WTC11 (cell line): ENCODE results near the gene OSGEP. TPM values are rescaled to one million over a fixed set of nuclear protein-coding genes. Genes with fewer than 3 reads are reported as not detected.
A peak's percentile ranks its signal among the peaks of the same experiment; 100 is the strongest.

Experiments used
- CREB1 ChIP-seq: sonication (generic); formaldehyde crosslinking; IDR thresholded peaks from 2 replicates; pipeline ENCODE4 v1.8.0; 2023; ENCODE audit warnings: mild to moderate bottlenecking, missing genetic modification reagents
- CREM ChIP-seq: sonication (generic); formaldehyde crosslinking; IDR thresholded peaks from 2 replicates; pipeline ENCODE4 v1.8.1; 2022; ENCODE audit warnings: mild to moderate bottlenecking, missing genetic modification reagents, moderate library complexity
- EMX1 ChIP-seq: fragments of 250-450 bp; sonication (Bioruptor Pico); IDR thresholded peaks from 2 replicates; pipeline ENCODE4 v1.8.0; 2021; ENCODE audit warnings: mild to moderate bottlenecking
- ETV6 ChIP-seq: sonication (generic); formaldehyde crosslinking; IDR thresholded peaks from 2 replicates; pipeline ENCODE4 v1.8.1; 2022; ENCODE audit warnings: mild to moderate bottlenecking, missing genetic modification reagents
- FOXJ3 ChIP-seq: sonication (generic); formaldehyde crosslinking; IDR thresholded peaks from 2 replicates; pipeline ENCODE4 v1.9.0; 2021; ENCODE audit warnings: missing genetic modification reagents, mild to moderate bottlenecking, borderline replicate concordance
- FOXK1 ChIP-seq: sonication (generic); formaldehyde crosslinking; IDR thresholded peaks from 2 replicates; pipeline ENCODE4 v1.8.0; 2022; ENCODE audit warnings: mild to moderate bottlenecking, moderate library complexity, missing genetic modification reagents
- MYBL2 ChIP-seq: sonication (generic); formaldehyde crosslinking; IDR thresholded peaks from 2 replicates; pipeline ENCODE4 v1.8.1; 2023; ENCODE audit warnings: mild to moderate bottlenecking, moderate library complexity, missing genetic modification reagents
- NFE2L1 ChIP-seq: sonication (generic); formaldehyde crosslinking; IDR thresholded peaks from 2 replicates; pipeline ENCODE4 v1.8.1; 2023; ENCODE audit warnings: missing genetic modification reagents
- SP1 ChIP-seq: sonication (generic); formaldehyde crosslinking; conservative IDR thresholded peaks from 2 replicates; pipeline ENCODE4 v1.8.1; 2022; ENCODE audit warnings: missing genetic modification reagents
- TEAD4 ChIP-seq: sonication (generic); formaldehyde crosslinking; IDR thresholded peaks from 2 replicates; pipeline ENCODE4 v1.8.0; 2022; ENCODE audit warnings: mild to moderate bottlenecking, missing genetic modification reagents
- TP53 ChIP-seq: sonication (generic); formaldehyde crosslinking; IDR thresholded peaks from 2 replicates; pipeline ENCODE4 v1.8.1; 2023; ENCODE audit warnings: mild to moderate bottlenecking, missing genetic modification reagents
- ZMAT4 ChIP-seq: fragments of 250-450 bp; sonication (Bioruptor Pico); IDR thresholded peaks from 2 replicates; pipeline ENCODE4 v1.9.0; 2021; ENCODE audit warnings: mild to moderate bottlenecking
- ZNF232 ChIP-seq: sonication (generic); formaldehyde crosslinking; IDR thresholded peaks from 2 replicates; pipeline ENCODE4 v1.8.0; 2022; ENCODE audit warnings: mild to moderate bottlenecking, missing genetic modification reagents
- ZNF396 ChIP-seq: fragments of 250-450 bp; sonication (Bioruptor Pico); IDR thresholded peaks from 2 replicates; pipeline ENCODE4 v1.8.0; 2021; ENCODE audit warnings: mild to moderate bottlenecking, moderate library complexity, borderline replicate concordance
- ZNF671 ChIP-seq: fragments of 250-450 bp; sonication (Bioruptor Pico); IDR thresholded peaks from 2 replicates; pipeline ENCODE4 v1.8.0; 2021; ENCODE audit warnings: mild to moderate bottlenecking
- total RNA-seq: library from RNA; stranded (reverse); gene quantifications from 3 replicates; pipeline ENCODE4 v1.2.3, GENCODE V29; 2021
- TF ChIP-seq, protein P1 (sequence below): sonication (generic); formaldehyde crosslinking; IDR thresholded peaks from 2 replicates; pipeline ENCODE4 v1.8.0; 2023; ENCODE audit warnings: mild to moderate bottlenecking, missing genetic modification reagents
- TF ChIP-seq, protein P2 (sequence below): sonication (generic); formaldehyde crosslinking; IDR thresholded peaks from 2 replicates; pipeline ENCODE4 v1.8.1; 2022; ENCODE audit warnings: low read depth, missing genetic modification reagents, borderline replicate concordance
- TF ChIP-seq, protein P3 (sequence below): sonication (generic); formaldehyde crosslinking; IDR thresholded peaks from 2 replicates; pipeline ENCODE4 v1.8.0; 2022; ENCODE audit warnings: missing genetic modification reagents
- TF ChIP-seq, protein P4 (sequence below): sonication (generic); formaldehyde crosslinking; IDR thresholded peaks from 2 replicates; pipeline ENCODE4 v1.8.1; 2023; ENCODE audit warnings: mild to moderate bottlenecking, missing genetic modification reagents, moderate library complexity
- TF ChIP-seq, protein P5 (sequence below): sonication (generic); formaldehyde crosslinking; IDR thresholded peaks from 2 replicates; pipeline ENCODE4 v1.8.0; 2023; ENCODE audit warnings: missing genetic modification reagents
- TF ChIP-seq, protein P6 (sequence below): sonication (generic); formaldehyde crosslinking; IDR thresholded peaks from 2 replicates; pipeline ENCODE4 v1.8.0; 2022; ENCODE audit warnings: mild to moderate bottlenecking, missing genetic modification reagents
- TF ChIP-seq, protein P7 (sequence below): sonication (generic); formaldehyde crosslinking; IDR thresholded peaks from 2 replicates; pipeline ENCODE4 v1.8.1; 2022; ENCODE audit warnings: low read depth, mild to moderate bottlenecking, moderate library complexity, missing genetic modification reagents, borderline replicate concordance

OSGEP gene
- total RNA-seq, 1 experiment from 2014 or later, result 40.0 TPM

DNA sequence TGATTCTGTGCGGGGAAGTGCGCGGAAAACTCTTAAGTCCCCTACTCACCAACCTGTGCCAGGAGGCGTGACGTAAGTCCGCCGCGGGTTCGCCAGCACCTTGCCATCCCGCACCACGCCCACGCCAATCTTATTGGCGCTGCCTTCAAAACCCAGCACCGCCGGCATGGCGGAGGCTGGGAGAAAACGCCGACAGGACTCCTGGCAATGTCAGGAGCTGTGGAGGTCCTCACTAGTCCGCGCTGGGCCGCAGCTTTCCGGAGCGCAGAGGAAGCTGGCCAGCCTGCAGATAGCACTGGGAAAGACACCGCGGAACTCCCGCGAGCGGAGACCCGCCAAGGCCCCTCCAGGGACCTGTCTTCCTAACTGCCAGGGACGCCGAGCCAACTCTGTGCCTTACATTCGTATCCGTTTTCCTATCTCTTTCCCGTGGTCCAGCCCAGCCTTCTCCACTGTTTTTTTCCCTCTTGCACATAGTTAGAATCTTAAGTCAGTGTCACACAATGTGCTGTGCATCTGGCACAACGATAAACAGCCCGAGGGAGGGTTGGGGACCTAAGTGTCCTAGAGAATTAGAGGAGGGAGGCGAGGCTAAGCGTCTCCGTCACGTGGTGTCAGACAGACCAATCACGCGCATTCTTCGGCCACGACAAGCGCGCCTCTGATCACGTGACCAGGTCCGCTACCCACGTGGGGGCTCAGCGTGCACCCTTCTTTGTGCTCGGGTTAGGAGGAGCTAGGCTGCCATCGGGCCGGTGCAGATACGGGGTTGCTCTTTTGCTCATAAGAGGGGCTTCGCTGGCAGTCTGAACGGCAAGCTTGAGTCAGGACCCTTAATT is at the start of gene OSGEP, which contains the start of gene APEX1 (continued):
- TF ChIP-seq, protein P1, sequence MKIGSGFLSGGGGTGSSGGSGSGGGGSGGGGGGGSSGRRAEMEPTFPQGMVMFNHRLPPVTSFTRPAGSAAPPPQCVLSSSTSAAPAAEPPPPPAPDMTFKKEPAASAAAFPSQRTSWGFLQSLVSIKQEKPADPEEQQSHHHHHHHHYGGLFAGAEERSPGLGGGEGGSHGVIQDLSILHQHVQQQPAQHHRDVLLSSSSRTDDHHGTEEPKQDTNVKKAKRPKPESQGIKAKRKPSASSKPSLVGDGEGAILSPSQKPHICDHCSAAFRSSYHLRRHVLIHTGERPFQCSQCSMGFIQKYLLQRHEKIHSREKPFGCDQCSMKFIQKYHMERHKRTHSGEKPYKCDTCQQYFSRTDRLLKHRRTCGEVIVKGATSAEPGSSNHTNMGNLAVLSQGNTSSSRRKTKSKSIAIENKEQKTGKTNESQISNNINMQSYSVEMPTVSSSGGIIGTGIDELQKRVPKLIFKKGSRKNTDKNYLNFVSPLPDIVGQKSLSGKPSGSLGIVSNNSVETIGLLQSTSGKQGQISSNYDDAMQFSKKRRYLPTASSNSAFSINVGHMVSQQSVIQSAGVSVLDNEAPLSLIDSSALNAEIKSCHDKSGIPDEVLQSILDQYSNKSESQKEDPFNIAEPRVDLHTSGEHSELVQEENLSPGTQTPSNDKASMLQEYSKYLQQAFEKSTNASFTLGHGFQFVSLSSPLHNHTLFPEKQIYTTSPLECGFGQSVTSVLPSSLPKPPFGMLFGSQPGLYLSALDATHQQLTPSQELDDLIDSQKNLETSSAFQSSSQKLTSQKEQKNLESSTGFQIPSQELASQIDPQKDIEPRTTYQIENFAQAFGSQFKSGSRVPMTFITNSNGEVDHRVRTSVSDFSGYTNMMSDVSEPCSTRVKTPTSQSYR, result no peak
- TF ChIP-seq, protein P2, sequence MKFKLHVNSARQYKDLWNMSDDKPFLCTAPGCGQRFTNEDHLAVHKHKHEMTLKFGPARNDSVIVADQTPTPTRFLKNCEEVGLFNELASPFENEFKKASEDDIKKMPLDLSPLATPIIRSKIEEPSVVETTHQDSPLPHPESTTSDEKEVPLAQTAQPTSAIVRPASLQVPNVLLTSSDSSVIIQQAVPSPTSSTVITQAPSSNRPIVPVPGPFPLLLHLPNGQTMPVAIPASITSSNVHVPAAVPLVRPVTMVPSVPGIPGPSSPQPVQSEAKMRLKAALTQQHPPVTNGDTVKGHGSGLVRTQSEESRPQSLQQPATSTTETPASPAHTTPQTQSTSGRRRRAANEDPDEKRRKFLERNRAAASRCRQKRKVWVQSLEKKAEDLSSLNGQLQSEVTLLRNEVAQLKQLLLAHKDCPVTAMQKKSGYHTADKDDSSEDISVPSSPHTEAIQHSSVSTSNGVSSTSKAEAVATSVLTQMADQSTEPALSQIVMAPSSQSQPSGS (CRISPR knock-in tag), result no peak
- TF ChIP-seq TEAD4 (peak; percentile 40; the same call in 1 of the 2 replicates), CREB1 (CRISPR knock-in tag) (no peak), FOXJ3 (CRISPR knock-in tag) (no peak), SP1 (CRISPR knock-in tag) (peak; percentile 84), ZMAT4 (no peak), ETV6 (CRISPR knock-in tag) (no peak), ZNF396 (CRISPR knock-in tag) (no peak), TP53 (CRISPR knock-in tag) (no peak), ZNF671 (no peak), MYBL2 (no peak; the same call in 1 of the 2 replicates), FOXK1 (CRISPR knock-in tag) (peak; percentile 84), ZNF232 (CRISPR knock-in tag) (no peak), NFE2L1 (CRISPR knock-in tag) (peak; percentile 45; the same call in 1 of the 2 replicates), EMX1 (CRISPR knock-in tag) (no peak), CREM (peak; percentile 75; the same call in 1 of the 2 replicates)
- TF ChIP-seq, protein P3, sequence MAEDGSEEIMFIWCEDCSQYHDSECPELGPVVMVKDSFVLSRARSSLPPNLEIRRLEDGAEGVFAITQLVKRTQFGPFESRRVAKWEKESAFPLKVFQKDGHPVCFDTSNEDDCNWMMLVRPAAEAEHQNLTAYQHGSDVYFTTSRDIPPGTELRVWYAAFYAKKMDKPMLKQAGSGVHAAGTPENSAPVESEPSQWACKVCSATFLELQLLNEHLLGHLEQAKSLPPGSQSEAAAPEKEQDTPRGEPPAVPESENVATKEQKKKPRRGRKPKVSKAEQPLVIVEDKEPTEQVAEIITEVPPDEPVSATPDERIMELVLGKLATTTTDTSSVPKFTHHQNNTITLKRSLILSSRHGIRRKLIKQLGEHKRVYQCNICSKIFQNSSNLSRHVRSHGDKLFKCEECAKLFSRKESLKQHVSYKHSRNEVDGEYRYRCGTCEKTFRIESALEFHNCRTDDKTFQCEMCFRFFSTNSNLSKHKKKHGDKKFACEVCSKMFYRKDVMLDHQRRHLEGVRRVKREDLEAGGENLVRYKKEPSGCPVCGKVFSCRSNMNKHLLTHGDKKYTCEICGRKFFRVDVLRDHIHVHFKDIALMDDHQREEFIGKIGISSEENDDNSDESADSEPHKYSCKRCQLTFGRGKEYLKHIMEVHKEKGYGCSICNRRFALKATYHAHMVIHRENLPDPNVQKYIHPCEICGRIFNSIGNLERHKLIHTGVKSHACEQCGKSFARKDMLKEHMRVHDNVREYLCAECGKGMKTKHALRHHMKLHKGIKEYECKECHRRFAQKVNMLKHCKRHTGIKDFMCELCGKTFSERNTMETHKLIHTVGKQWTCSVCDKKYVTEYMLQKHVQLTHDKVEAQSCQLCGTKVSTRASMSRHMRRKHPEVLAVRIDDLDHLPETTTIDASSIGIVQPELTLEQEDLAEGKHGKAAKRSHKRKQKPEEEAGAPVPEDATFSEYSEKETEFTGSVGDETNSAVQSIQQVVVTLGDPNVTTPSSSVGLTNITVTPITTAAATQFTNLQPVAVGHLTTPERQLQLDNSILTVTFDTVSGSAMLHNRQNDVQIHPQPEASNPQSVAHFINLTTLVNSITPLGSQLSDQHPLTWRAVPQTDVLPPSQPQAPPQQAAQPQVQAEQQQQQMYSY (CRISPR knock-in tag), result no peak
- TF ChIP-seq, protein P4, sequence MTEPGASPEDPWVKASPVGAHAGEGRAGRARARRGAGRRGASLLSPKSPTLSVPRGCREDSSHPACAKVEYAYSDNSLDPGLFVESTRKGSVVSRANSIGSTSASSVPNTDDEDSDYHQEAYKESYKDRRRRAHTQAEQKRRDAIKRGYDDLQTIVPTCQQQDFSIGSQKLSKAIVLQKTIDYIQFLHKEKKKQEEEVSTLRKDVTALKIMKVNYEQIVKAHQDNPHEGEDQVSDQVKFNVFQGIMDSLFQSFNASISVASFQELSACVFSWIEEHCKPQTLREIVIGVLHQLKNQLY (CRISPR knock-in tag), result no peak
- TF ChIP-seq, protein P5, sequence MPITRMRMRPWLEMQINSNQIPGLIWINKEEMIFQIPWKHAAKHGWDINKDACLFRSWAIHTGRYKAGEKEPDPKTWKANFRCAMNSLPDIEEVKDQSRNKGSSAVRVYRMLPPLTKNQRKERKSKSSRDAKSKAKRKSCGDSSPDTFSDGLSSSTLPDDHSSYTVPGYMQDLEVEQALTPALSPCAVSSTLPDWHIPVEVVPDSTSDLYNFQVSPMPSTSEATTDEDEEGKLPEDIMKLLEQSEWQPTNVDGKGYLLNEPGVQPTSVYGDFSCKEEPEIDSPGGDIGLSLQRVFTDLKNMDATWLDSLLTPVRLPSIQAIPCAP (CRISPR knock-in tag), result 0 out of 2 replicates have a peak, but pooled peaks have one; percentile 60
- TF ChIP-seq, protein P6, sequence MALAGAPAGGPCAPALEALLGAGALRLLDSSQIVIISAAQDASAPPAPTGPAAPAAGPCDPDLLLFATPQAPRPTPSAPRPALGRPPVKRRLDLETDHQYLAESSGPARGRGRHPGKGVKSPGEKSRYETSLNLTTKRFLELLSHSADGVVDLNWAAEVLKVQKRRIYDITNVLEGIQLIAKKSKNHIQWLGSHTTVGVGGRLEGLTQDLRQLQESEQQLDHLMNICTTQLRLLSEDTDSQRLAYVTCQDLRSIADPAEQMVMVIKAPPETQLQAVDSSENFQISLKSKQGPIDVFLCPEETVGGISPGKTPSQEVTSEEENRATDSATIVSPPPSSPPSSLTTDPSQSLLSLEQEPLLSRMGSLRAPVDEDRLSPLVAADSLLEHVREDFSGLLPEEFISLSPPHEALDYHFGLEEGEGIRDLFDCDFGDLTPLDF, result no peak
- TF ChIP-seq, protein P7, sequence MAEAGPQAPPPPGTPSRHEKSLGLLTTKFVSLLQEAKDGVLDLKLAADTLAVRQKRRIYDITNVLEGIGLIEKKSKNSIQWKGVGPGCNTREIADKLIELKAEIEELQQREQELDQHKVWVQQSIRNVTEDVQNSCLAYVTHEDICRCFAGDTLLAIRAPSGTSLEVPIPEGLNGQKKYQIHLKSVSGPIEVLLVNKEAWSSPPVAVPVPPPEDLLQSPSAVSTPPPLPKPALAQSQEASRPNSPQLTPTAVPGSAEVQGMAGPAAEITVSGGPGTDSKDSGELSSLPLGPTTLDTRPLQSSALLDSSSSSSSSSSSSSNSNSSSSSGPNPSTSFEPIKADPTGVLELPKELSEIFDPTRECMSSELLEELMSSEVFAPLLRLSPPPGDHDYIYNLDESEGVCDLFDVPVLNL (CRISPR knock-in tag), result no peak
